Activated T-cell treated with anti-CD3 and anti-CD28 coated beads for 4 hours (primary cell): ENCODE results near the gene OPHN1.
"Not testable (repeated sequence)": the region's sequence is repeated elsewhere in the genome, so short reads cannot be mapped to it uniquely, and the experiment has no call there.

Experiments used
- DNase-seq: peaks from one replicate; pipeline ENCODE4 v3.0.0-alpha.2; 2020

Gene OPHN1

DNA sequence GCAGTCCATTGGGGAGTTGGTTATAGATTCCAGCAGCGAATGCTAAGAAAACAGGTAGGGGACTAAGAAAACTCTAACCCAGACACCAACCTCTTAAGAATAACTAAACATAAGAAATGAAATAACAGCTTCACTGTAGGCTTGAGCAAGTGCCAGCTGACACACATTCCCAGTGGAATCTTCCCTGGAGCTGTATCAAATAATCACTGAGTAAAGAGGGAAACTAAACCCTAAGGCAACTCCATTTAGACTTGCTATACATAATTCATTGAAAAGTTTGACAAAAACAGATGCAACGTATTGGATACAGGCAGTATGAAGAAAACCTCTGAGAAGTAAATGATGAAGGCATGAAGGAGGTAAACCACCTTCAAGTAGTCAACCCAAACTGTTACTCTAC, 293.5 kb downstream of the OPHN1 start:
- no peak for DNase-seq

DNA sequence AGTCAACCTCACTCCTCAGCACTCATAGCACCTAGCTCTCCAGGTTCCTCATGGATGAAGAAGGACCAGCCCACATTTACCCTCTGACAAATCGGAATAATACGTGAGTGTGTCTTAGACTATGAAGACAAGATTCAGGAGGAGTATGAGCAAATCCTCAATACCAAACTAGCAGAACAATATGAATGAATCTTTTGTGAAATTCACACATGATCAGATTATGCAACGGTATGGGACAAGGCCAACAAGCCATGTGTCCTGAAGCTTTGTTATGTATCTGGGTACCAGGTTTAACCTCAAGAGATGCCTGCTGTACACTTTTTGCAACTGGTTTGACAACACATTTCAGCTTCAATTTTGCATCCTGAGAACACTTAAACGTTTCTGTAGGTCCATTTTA, 300.1 kb downstream of the OPHN1 start:
- no peak for DNase-seq

GRCh38 chrX:68132749-68133148, 300.5 kb downstream of the OPHN1 start:
- DNase-seq: no peak

GRCh38 chrX:68121835-68122234, 311.5 kb downstream of the OPHN1 start:
- no peak for DNase-seq

DNA sequence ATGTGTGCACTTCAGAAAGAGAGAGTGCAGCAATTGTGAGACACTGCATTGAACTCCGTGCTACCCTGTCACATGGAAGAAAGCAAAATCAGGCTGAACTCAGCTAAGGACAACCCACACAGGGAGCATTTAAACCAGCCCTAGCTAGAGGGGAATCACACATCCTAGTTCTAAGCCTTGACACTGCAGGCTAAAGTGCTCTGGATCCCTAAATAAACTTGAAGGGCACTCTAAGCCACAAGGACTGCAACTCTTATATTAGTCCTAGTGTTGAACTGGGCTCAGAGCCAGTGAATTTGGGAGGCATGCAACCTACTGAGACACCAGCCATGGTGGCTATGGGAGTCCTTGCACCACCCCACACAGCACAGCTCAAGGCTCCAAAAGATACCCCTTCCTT, 311.9 kb downstream of the OPHN1 start:
- no peak for DNase-seq

GRCh38 chrX:68115371-68115770, 317.9 kb downstream of the OPHN1 start:
- DNase-seq: no peak

- DNase-seq: no peak
These were observed 318.6 kb downstream of the OPHN1 start for GRCh38 chrX:68114573-68115129.

GRCh38 chrX:68113837-68114572, 319.3 kb downstream of the OPHN1 start:
- DNase-seq: no peak

DNA sequence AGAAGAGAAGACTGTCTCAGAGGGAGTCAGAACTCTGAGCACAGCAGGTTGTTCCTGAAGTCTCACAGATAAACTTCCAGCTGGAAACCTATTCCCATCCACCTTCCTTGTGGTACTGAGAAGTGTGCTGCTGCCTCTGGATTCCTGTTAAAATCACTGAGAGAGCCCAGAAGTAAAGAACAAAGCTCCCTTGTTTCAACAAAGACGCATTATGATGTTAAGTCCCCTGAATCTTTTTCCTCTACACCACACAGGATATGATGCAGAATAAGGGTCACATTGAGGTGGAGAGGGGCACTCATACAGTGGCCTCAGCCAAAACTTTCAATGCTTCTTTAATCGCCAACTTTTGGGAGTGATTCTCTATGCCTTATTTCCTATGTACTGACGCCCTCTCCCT, 321.0 kb downstream of the OPHN1 start:
- DNase-seq: no peak

DNA sequence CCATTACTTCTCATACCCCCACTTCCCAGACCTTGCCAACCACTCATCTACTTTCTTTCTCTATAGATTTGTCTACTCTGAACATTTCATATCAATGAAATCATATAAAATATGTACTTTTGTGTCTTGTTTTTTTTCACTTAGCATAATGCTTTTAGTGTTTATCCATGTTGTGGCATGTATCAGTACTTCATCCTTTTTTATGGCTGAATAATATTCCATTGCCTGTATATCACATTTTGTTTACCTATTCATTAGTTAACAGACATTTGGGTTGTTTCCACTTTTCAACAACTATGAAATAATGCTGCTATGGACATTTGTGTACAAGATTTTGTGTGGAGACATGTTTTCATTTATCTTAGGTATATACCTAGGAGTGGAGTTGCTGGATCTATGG, 324.1 kb downstream of the OPHN1 start:
- no peak for DNase-seq

DNA sequence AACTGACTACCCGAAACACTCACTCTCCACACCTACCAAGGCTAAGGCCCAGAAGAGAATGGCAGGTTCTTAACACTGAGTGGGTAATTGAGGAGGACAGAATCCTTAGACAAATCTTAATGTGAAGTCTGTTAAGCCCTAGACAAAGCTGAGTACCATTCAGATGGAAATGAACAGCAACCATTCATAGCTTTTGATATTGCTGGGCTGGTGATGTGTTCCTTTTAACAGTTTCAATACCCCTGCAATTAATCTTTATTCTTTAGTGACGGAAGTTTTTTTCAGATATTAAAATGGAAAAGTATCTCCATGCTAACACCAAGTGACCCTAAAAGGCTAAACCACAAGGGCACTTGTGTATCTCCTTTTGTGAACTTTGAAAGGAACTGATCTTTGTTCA, 334.9 kb downstream of the OPHN1 start:
- no peak for DNase-seq

DNA sequence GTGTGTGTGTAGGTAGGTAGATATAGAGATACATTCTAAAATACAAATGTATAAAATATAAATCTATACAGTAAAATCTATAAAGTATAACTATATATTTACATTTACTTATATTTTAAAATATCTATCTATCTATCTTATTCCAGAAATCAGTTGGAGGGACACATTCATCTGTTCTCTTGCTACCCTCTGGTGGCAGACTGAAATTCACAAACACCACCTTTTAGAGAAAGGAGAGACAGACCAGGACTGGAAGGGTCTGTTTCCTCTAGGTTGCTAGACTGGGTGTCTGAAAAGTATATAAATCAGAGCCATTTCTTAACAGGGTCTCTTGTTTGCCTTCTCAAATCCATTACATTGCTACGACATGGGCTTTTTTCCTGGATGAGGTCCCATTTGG, 343.0 kb downstream of the OPHN1 start:
- DNase-seq: no peak

- DNase-seq: no peak
These were observed 345.8 kb downstream of the OPHN1 start for GRCh38 chrX:68087526-68087925.

DNA sequence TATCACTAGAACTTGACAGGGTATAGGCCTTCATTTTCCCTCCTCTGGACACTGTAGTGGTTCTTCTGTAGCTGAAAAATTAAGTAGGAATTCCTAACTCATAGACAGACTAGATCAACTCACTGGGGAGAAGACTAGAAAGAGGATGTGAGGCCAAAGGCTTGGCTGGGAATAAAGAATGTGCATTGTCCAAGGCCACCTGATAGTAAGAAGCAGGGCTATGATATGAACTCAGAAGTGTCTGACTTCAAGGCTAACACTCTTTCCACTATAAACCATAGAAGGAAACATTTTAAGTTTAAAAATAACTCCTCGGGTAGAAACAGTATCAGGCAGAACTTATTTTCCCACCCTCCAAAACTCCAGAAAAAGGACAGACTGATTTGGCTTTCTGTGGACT, 346.6 kb downstream of the OPHN1 start:
- no peak for DNase-seq

DNA sequence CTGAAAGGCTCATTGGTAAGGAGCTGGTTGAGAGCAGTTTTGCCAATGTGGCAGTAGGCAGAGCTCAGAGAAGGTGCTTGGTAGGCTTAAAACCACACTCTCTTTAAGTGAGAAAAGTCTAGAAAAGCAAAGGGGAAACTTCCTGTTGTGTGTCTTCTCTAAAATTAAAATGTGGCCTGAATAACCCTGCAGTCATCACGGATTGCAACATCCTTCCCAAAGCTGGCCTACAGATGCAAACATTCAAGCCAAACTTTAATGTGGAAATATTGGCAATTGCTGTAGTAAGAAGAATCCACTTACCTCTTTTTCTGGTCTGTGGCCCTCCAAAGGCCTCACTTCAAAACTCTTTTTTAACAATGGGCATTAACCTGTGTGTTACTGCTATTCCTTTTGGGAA, 348.5 kb downstream of the OPHN1 start:
- no peak for DNase-seq

GRCh38 chrX:68083510-68083909, 349.8 kb downstream of the OPHN1 start:
- no peak for DNase-seq

DNA sequence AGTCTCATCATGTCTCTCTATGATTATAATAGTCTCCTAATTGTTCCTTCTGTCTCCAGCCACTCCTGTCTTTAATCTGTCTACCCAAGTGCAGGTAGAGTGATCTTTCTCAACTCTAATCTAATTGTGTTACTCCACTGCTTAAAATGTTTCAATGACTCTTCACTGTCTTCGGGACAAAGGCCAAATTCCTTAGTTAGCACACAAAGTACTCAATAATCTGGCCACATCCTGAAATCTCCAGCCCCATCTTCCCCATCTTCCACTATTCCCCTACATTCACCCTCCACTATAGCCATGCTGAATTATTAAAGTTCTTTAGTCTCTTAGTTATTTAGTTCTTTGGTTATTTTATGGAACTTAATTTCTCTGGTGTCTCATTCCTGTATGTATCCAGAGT, 353.3 kb downstream of the OPHN1 start:
- DNase-seq: no peak

DNA sequence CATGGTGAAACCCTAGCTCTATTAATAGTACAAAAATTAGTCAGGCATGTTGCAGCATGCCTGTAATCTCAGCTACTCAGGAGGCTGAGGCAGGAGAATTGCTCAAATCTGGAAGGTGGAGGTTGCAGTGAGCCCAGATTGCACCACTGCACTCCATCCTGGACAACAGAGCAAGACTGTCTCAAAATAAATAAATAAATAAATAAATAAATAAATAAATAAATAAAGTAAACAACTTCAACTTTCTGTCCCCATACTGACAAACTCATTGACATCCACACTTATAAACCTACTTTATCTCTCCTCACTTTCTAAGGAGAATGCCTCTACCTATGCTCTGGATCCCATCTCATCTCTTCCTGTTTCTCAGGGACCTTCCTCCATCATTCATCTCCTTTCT, 354.5 kb downstream of the OPHN1 start:
- DNase-seq: not testable (repeated sequence)

DNA sequence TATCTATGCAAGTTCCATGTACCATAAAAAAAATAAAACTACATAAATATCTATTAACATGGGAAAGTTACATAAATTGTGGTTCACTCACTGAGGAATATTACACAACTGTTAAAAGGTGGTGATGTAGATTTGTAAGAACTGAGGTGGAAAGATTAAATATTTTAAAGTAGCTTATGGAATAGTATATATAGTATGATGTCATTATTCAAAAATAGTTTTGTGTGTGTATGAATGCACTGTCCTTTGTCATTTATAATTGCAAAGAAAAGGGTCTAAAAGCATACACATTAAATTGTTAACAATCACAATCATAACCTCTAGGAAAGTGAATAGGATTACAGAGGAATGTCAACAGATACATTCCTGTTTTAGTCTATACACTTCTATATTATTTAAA, 355.9 kb downstream of the OPHN1 start:
- no peak for DNase-seq

- no peak for DNase-seq
These were observed 361.3 kb downstream of the OPHN1 start for GRCh38 chrX:68072041-68072440.

GRCh38 chrX:68070119-68070518, 363.2 kb downstream of the OPHN1 start:
- not testable (repeated sequence) for DNase-seq

GRCh38 chrX:68061206-68061535, 372.1 kb downstream of the OPHN1 start:
- no peak for DNase-seq

- no peak for DNase-seq
These were observed 372.6 kb downstream of the OPHN1 start for GRCh38 chrX:68060506-68061205.

DNA sequence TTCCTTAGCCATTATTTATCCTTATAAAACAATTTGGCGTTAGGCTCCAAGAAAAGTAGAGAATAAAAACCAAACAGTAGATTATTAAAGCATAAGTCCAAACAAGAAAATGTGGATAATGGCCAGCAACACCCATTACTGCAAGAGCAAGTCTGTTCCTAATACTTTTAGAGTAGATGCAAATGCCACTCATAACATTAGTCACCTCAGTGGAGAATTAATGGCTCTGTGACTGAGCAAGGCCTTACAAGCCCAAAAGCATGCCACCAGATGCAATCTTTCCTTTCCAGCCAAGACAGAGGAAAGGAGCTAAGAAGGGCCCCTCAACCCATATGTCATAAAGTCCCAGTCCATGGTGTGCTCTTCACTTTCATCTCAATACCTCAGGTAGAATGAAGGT, 373.8 kb downstream of the OPHN1 start:
- DNase-seq: no peak

GRCh38 chrX:68049466-68049865, 383.8 kb downstream of the OPHN1 start:
- DNase-seq: no peak
